GM18873 (cell line): Measurements from ENCODE around the gene RHOA.

Experiments
- ATAC-seq: cut with Tn5 transposase; IDR thresholded peaks from one replicate; pipeline ENCODE4 v1.9.1; 2021; ENCODE audit warnings: mild to moderate bottlenecking, moderate library complexity, moderate number of reproducible peaks; ENCODE audit not compliant: unreplicated experiment, low FRiP score

RHOA gene

GRCh38 chr3:49411968-49412631 is at the start of gene RHOA, which contains the start of gene TCTA:
TSS of gene RHOA (minus strand) at chr3:49411976. CDS start at chr3:49375589, 36,387 bp downstream.
TSS of gene TCTA (plus strand) at chr3:49412423. CDS start at chr3:49412427, 4 bp downstream.
- ATAC-seq, result peak; percentile 86

DNA sequence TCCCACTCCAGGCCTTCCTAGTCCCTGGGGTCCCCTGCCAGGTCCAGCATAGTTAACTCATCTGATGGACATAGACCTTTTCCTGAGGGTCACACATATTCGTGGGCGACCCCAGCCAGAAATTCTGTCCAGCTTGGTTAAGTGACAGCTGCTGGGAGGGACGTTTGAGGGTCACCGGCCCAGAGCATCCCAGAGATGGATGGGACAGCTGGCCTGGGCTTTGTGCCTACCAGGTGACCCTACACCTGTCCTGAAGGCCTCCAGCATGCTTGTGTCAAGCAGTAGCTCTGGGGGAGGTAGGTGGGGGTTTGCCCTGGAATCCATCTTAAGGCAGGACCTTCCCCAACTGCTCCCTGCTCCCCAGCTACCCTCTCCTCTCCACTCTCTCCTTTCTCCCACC is 49.2 kb upstream of the RHOA start:
- no peak for ATAC-seq

DNA sequence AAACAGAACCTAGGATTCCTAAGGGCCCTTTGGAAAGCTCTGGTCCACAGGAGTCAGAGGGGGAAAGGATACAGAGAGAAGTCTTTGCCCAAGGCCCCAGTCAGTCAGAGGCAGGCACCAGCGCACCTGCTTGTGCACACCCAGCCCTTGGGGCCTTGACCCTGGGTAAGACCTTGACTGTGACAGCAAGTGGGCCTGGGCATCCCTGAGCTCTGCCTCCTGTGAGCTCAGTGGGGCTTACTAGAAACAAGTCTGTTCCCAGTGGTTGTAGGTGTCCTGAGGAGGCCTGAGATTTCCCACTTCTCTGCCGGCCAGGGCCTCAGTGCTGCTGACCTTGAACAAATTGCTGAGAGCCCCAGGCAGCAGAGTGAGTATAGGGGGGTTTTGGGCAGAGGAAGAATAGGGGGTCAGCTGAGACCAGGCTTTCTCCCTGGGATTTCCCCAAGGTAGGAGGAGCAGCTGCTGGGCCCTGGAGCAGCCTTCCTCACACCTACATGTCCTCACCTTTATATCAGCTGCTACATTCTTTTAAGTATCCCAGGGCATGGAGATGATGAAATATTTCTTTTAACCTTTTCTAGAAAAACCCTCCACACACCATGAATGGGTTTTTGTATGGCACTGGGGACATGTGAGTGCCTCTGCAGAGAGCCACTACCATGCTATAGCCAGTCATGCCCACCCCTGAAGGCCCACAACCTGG is 48.6 kb upstream of the RHOA start:
- no peak for ATAC-seq

- no peak for ATAC-seq
Observed at GRCh38 chr3:49456466-49456865, 44.7 kb upstream of the RHOA start.

DNA sequence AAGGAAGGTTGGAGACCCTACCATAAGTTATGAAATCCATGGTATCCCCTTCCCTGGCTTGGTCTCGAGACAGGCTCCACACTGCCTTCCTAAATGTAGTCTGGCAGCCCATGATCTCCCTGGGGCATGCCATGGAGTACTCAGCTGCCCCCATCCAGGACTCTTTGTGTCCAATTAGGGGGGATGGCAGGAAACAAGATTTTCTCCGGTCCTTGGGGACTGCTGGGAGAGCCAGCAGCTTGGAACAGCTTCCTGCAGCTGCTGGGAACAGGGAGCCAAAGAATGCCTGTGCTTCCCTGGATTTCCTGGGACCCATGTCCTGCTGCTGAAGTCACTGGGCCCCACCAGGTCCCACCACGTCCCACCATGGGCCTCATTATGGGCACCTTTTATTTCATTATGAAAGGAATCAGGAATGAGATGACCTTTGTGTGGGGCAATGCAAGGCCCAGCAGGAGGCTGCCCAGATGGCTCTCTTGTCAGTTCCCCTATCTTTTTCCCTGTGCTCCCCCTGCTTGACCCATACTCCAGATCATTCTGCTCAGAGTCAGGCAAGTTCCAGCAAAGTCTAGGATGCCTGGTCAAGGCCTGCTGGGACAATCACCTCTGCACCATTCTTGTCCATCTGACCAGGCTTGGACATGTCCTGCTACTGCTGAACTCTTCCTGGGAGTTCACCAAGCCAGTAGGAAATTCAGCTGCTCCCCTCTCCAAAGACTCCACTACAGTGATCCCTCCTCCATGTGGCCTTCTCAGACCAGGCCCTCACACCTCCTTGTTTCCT is 43.3 kb upstream of the RHOA start:
- ATAC-seq, result no peak

- ATAC-seq, result no peak
Observed at GRCh38 chr3:49454458-49454857, 42.7 kb upstream of the RHOA start.

DNA sequence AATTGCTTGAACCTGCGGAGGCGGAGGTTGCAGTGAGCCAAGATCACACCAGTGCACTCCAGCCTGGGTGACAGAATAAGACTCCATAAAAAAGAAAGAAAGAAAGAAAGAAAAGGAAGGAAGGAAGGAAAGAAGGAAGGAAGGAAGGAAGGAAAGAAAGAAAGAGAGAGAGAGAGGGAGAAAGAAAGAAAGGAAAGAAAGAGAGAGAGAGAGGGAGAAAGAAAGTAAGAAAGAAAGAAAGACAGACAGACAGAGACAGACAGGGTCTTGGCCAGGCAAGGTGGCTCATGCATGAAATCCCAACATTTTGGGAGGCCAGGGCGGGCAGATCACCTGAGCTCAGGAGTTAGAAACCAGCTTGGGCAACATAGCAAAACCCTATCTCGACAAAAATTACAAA is 41.8 kb upstream of the RHOA start:
- no peak for ATAC-seq

DNA sequence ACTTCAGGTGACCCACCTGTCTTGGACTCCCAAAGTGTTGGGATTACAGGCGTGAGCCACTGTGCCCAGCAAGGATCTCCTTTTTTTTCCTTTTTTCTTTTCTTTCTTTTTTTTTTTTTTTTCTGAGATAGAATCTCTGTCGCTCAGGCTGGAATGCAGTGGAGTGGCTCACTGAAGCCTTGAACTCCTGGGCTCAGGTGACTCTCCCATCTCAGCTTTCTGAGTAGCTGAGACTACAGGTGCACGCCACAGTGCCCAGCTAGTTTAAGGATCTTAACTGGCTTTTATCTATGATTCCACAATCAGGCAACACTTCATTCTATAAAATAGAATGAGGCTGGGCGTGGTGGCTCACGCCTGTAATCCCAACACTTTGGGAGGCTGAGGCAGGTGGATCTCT is 33.6 kb upstream of the RHOA start:
- no peak for ATAC-seq

DNA sequence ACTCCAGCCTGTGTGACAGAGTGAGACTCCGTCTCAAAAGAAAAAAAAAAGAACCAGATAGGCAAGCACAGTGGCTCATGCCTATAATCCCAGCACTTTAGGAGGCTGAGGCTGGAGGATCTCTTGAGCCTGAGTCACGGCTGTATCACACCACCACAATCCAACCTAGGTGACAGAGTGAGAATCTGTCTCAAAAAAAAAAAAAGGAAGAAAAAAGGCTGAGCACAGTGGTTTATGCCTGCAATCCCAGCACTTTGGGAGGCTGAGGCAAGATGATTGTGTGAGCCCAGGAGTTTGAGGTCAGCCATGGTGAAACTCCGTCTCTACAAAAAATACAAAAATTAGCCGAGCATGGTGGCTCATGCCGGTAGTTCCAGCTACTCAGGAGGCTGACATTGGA is 23.0 kb upstream of the RHOA start:
- ATAC-seq, result no peak

DNA sequence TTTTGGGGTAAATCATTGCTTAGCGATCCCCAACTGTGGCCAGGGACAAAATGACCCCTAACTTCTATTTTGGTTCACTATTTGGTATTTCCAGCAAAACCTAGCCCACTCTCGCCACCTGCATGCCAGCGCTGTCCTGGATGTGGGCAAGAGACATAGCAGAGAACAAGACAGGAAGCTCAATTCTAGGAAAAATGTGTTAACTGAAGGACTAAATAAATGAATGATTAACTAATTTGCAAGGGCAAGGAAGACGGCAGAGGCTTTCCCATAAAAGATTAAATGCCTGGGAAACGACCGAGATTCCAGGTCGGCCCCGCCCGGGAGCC is 16.9 kb upstream of the RHOA start:
- no peak for ATAC-seq

- ATAC-seq, result no peak
Observed at GRCh38 chr3:49427586-49427985, 15.8 kb upstream of the RHOA start.

- ATAC-seq, result no peak
Observed at GRCh38 chr3:49424816-49425215, 13.0 kb upstream of the RHOA start.

- no peak for ATAC-seq
Observed at GRCh38 chr3:49422379-49423248, 10.8 kb upstream of the RHOA start, which contains the start of gene AMT. TSS of gene AMT (minus strand) at chr3:49422473. CDS start at chr3:49422450, 23 bp downstream.

DNA sequence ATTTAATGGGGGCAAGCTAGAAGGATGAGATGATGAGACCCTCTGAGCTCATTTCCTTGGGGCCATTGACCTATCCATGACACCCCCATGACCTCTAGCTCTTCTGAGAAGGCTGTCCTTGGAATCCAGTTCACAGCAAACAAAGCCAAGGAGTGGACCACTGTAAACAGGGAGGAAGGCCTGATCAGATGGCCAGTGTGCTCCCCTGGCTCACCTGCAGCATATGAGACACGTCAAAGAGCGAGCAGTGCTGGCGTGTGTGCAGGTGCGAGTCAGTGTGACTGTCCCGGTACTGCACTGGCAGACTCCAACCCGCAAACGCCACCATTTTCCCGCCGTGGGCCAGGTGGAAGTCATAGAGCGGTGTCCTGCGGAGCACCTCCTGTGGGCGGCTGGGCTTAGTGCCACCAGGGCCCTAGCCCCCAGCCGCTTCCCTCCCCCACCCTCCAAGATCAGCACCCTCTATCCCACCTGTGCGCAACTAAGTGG is 10.2 kb upstream of the RHOA start:
- ATAC-seq, result no peak

- no peak for ATAC-seq
Observed at GRCh38 chr3:49417516-49418120, 5.8 kb upstream of the RHOA start.

DNA sequence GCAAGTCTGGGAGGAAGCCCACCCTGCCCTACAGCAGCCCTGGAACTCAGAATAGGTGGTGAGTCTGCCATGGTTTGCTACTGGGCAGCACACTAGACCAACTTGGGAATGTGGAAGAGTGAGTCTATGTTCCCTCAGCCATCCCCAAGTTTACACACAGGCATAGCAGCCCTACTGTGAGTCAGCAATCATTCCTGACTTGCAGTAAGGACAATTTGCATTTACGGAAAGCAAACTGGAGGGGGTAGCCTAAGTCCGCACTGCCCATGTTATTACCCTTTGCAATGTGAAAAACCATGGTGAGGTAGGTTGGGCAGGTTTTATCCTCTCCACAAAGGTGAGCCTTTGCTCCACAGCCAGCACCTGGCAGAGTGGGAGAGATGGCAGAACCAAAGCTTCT is 5.1 kb upstream of the RHOA start:
- ATAC-seq, result no peak

- no peak for ATAC-seq
Observed at GRCh38 chr3:49415931-49416601, 4.3 kb upstream of the RHOA start.

DNA sequence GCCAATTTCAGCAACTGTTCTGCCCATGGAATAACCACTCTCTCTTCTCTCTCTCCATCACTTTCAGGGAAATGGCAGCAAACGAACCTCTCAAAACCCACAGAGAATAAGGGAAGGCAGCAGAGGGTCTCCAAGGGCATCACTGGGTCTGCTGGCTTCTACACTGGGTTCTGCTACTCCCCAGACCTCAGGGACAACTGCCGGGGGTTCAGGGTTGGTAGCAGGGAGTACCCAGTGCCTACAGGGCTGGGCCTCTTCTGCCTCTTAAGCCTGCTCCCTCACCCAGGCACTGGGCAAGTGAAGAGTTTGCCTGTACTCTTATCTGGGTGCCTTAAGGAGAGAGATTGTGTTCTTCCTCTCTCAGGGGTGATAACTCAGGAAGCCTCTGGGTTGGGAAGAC is 3.0 kb upstream of the RHOA start:
- ATAC-seq, result no peak

DNA sequence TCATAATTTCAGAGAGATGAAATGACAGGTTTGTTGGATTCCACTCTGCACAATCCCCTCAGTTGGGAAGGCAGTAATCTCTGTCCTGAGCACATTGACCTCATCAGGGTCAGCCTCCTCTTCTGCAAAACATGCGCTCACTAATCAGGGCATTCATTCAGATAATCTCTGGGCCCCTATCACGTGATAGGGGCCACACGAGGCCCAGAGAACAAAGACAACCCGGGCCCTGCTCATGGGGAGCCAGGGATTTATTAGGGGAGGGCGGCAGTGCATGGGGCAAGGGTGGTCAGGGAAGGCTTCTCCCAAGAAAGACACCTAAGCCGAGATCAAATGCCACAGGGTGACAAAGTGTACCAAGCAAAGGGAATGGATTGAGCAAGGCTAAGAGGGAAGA is 1.6 kb upstream of the RHOA start:
- no peak for ATAC-seq
